GM18870 (cell line): ENCODE data around the gene SF1.

Experiments used
- ATAC-seq: cut with Tn5 transposase; IDR thresholded peaks from one replicate; pipeline ENCODE4 v1.9.1; 2021; ENCODE audit warnings: moderate library complexity; ENCODE audit not compliant: unreplicated experiment

Gene SF1

DNA sequence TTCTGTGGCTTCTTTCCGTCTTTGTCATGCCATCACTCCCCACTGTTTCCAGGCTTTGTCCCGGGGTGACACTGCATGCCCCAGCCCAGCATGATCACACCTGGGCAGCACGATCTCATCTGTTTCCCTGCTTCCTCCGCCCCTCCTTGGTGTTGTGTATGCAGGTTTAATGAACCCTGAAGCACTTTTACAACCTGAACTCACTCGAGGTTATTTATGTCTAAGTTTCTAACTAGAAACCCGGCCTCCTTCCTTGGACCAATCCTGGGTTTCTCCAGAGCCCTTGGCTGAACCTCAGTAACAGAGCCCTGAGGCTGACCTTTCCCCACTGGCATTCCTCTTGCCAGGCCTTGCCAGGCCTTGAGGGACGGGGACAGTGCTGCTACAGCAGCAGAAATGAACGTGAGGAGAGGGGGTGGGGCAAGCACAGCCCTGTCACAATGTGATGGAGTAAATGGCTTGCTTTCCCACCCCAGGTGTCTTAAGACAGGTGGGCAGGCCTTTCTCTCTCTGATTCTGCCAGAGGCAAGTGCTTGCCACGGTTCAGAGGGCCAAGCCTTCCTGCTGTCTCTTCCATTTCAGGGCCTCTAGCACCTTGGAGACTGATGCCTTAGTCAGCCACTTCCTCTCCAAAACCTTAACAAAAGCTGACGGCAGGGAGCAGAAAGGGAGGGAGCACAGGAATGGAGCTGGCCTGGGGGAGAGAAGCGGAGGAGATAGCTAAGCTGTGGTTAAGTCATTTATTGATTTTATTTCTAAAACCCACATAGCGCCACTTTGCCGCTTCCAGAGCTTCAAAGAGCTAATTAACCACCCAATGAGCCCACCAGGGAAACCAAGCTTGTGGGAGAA is 15.4 kb downstream of the SF1 start:
- no peak for ATAC-seq

DNA sequence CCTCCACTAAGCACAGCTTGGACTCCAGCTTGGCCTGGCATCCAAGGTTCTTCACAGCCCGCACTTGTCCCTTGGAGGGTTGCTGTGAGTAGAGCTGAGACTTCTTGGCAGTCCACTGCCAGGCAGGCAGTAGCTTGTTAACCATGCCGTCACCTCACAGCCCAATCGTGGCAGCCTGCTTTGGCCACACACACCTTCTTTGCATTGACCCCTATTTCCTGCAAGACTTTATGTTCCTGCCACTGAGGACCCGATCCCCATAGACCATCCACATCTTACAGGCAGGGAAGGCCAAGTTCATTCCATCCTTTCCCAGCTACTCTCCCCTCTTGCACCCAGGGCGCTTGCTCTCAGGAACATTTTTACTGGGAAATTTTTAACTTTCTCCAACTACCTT is 16.1 kb downstream of the SF1 start:
- no peak for ATAC-seq

DNA sequence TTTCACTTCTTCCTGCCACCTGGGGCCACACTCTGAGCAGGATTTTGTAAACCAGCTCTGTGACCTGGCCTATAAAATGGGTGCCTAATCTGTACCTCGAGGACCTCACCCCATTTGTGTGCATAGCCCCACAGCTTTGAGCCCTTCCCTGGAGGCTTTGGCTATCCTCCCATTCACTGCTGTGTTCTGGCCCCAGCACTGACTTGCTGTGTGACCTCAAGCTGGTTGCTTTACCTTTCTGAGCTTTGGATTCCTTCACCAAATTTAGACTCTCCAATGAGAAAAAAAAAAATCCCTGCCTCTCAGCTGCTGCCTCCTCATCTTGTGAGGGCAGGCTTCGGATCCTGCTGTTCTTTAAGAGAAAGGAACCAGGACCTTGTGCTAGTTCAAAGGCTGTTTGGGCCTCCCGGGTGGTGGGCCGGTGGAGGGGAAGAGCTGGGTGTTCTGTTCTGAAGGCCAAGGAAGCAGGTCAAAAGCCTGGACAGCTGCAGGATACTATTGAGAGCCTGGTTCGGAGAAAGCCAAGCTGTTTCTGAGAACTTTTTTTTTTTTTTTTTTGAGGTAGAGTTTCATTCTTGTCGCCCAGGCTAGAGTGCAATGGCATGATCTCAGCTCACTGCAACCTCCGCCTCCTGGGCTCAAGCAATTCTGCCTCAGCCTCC is 17.5 kb downstream of the SF1 start:
- ATAC-seq: no peak

DNA sequence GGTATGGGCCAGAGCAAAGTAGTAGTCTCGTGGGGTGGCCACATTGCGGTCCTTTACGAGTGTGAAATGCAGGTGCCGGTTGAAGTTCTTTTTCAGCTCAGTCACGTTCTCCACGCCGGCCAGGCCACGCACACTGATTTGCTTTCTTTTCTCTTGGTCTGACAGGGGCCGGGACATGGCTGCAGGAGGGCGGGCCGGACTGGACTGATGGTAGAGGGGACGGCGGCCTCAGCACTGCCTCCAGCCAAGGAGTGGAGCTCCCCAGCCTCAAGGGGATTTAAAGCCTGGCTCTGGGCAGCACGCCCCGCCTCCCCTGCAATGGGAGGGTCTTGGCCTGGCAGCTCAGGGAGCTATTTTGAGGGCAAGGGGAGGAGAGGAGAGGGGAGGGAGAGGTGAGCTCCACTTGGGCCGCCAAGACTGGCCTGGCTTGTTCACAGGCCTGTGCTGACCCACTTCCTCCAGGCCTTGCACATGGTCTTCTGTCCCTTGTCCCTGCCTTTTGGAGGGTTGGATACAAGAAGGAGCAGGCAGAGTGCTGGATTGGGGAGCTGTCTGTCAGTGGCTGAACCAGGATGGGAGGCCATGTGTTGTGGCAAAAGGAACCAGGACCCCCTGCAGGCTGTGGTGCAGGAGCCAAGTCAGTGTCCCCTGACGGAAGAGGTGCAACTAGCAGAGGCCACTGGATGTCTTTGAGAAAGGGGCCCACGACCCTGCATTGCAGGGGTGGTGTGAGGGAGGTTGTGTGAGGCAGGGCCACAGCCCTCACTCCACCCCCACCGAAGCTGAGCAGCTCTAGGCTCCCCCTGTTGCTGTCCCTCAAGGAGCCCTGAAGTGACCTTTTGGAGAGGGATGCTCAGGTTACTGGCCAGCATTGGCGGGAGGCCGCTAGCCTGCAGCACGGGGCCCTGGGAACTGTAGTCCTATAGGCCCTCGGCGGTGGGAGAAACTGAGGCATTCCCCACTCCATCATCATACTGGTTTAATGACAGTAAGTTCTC is 18.3 kb downstream of the SF1 start, which contains the start of gene PYGM:
PYGM (minus strand) TSS at position 253 of the 998 bp plus-strand sequence; CDS start at position 177, 76 bp downstream.
- no peak for ATAC-seq

DNA sequence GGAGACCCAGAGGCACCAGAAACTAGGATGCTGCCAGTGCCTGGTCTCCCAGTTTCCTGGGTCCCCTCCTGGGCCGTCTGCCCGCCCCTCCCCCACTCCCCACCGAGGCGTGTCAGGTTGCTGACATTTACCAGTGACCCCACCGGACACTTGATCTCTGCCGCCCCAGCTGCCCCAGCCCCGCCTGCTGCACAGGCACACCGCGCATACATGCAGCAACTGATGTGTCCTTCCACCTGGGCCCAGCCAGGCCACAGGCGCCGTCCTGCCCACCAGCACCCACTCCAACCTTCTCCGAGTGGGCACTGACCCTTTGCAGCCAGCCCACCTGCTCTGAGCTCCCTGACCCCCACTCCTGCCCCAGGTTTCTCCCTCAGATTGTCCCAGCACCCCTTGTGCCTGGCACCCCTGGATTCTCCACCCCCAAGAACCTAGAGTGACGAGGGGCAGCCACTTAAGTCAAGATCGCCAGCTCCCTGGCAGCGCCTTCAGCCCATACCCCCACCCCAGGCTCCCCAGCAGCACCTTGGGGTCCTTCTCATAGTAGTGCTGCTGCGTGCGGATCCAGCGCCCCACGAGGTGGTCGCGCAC is 19.1 kb downstream of the SF1 start:
- ATAC-seq: no peak

DNA sequence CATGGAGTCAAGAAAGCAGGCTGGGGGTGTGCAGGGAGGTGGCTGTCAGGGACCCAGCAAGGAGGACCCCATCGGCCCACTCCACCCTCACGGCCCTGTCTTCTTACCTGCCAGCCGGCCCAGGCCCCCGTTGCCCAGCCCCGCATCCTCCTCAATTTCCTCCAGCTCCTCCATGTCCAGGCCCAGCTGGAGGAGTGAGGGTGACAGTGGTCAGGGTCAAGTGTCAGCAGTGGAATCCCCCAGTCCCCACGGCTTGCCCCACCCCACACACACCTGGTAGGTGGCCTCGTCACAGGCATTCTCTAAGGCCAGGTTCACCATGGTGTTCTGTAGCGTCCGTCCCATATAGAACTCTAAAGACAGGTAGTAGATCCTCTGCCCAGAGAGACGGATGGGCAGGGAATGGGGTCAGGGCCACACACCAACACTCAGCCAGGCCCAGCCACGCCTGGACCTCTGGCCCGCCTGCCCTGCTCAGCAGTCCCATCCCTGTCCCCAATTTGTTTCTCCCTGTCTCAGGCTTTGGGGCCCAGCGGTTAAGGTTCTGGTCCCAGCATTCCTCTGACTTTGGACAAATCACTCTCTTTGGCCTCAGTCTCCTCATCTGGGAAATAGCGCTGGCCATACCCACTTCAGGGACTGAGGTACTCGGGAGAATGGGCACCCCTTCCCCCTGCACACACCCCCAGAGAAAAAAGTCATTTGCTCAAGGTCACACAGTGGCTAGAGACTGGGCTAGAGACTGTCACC is 19.8 kb downstream of the SF1 start:
- ATAC-seq: no peak

DNA sequence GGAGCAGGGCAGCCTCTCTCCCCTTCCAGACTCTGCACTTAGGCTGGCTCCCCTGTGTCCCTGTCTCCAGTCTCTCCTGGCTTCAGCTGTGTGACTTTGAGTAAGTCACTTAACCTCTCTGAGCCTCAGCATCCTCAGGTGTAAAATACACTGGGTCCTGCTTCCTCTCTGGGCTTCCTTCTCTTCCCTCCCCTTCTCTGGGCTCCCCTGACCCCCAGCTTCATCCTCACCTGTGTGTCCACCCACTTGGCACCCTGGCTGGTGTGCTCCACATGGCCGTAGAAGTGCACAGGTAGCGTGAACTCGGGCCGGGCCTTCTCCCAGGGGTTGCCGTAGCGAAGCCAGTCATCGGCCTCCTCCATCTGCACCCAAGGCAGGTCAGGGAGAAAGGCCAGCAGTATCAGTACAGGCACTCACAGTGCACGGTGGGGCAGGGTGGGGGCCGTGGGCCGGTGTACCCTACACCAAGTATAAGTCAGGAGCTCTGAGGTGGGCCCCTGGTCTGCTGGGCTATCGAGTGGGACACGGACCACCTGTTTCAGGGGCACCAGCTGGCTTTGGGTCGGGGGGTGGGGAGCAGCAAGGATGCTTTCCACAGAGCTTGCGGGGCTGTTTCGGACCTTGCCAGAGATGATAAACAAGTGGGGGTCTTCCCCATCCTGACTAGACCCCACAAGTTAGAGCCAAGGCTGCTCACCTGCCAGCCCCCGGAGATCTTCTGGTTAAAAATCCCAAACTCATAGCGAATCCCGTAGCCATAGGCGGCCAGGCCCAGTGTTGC is 20.6 kb downstream of the SF1 start:
- no peak for ATAC-seq

DNA sequence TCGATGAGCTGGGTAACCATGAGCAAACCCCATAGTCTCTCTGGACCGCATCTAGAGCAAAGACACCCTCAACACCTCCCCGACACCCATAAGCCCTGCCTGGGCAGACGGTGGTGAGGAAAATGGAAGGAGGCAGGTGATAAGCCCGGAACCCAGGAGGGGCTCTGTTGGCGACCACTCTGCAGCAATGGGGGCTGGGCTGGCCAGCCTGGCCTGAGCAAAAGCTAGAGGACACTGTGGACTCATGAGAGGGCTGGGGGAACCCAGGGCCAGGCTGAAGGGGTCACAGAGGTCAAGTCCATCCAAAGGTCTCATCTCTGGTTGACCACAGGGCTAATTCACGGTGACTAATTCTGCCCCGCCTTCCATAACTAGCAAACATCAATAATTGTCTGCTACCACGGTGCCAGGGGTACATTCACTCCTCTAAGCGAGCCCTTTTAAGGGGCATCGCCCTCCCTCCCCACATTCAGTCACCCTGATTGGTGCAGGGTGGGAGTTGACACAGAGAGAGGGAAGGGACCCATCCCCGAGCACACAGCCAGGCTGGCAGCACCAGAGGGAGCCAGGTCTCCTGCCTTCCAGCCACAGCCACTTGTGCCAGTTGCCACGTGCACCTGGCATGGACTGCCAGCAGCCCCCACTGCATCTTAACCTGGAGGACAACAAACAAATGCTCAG is 22.5 kb downstream of the SF1 start:
- ATAC-seq: no peak

DNA sequence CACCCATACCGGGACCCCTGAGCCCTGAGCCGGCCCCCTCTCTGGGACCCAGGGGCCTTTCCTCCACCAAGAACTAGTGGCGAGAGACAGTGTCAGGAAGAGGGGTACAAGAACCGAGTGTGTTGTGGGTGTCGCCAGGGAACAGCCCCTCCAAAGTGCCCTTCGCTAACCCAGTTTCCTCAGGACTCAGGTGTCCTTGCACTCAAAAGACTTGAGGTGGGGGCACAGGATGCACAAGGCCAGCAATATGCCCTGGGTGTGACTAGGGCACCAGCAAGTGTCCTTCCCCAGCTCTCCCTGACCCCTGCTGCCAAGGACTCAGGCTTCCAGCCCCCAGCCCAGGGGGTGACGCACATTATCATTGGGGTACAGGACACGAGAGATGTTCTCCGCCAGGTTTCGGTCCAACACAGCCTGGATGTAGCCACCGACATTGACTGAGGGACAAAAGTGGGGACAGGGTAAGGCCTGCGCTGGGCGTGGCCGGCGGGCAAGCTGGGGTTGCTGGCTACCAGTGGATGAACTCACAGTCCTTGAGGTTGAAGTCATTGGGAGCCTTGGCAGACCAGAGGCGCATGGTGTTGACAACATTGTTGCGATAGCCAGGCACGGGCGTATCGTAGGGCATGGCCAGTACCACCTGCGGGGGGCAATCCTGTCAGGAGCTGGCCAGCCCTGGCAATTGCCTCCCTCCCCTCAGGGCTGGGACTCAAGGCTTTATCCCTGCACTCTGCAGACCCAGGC is 23.3 kb downstream of the SF1 start:
- no peak for ATAC-seq

DNA sequence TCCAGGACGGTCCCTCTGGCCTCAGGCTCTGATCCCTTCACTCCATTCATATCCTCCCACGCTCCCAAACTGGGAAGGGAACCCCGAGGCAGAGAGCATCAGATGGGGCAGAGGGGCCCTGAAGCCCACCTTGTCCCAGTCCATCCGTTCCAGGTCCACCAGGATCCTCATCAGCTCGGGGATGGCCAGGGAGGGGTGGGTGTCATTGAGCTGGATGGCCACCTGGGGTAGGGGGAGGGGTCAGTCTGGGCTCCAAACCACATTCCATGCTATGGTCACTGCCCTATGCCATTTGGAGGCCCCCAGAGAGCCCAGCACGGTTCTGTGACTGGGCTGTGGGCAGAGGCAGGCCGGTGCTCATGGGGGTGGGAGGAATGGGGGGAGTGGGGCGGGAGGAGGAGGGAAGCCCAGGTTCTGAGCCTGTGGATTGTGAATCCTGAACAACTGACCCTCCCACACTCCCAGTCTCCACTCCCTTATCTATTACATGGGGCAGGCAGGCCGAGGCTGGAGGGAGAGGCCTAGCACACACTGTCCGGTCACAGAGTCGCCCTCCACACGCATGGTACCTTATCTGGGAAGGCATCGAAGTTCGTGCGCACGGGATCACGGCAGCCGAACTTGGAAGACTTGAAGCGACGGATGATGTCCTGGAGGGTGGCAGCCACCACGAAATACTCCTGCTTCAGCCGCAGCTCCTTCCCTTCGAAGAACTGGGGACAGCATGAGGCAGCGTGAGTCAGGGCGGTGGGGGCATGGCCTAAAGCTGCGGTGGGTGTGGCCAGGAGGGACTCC is 24.0 kb downstream of the SF1 start:
- ATAC-seq: no peak

DNA sequence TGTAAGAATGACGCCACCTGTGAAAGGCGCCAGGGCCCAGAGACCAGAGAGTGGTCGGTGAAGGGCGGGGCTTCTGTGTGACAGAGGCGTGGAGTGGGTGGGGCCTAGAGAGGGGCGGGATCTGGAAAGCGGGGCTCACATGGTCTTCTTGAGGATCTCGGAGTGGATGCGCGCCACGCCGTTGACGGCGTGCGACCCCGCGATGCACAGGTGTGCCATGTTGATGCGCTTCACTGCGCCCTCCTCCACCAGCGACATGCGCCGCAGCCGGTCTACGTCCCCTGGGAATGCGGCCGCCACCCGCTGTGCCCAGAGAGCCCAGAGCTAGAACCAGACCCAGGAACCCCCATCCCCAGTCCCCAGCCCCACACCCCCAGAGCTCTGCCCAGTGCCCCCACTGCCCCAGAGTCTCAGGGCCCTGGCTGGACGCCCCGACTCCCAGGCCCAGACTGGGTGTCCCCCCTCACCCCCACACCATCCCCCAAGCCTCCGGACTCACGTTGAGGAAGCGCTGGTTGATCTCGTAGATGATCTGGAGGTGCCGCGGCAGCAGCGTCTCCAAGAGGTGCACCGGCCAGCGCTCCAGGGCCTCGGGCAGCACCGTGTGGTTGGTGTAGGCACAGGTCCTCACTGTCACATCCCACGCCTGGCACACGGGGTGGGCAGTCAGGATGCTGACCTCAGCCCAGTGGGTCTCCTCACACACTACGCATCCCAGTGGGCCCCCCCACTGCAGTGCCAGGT is 24.8 kb downstream of the SF1 start:
- no peak for ATAC-seq

DNA sequence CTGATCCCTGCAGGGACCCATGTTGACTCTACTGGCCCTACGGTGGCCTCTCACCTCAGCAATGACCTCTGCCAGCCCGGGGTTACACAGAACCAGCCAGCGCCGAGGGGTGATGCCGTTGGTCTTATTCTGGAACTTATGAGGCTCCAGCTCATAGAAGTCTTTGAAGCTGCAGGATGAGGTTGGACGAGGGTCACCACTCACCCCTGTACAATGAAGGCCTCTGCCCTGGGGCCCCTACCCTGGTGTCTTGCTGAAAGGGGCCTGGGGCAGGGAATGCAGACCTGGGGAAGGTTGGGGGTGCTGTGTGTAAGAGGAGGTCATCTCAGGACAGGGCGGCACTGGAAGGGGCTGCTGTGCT is 25.3 kb downstream of the SF1 start:
- ATAC-seq: no peak

DNA sequence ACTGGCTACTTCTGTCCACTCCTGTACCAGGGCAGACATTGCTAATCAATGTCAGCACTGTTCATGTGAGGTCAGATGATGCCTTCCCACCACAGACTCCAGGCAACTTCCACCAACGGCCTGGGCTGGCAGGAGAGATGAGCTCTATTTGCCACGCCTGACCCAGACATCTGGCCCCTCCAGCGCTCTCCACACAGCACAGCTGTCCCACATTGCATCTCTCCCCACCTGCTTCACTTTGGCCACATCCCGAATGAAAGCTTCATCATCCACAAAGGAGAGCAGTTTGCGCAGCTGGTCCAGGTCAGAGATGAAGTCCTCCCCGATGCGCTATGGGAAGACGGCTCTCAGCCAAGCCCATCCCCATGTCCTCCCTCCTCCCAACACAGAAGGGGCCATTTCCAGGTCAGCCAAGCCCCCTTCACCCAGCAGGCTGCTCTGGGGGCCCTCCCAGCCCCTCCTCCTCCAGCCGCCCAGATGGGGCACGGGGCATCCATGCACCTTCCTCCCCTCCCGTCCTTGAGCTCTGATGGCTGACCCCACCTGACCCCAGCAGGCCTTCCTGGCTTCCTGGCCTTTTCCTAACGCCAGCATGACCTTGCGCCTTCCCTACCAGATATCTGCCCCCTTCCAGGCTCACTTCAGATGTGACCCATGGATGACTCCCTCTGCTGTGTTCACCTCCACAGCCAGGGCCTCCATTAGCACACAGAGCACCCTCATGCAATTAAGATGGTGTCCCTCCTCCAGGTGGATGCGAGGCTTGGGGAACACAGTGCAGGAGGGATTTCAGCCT is 26.0 kb downstream of the SF1 start:
- no peak for ATAC-seq

DNA sequence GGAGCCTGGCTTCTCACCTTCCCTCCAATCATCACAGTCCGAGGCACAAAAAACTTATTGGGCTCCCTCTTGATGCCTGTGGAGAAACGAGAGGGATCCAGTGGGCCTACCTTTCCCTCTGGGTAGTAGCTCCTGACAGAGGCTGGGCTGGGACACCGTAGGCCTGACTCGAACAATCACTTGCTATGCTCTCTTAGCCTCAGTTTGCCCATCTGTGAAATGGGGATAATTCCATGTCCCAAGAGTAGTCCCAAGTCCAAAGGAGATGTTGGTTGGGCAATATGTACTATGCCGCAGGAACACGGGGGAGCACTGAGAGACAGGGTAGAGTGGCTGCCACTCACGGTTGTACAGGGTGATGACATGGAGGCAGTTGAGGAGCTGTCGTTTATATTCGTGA is 26.8 kb downstream of the SF1 start:
- ATAC-seq: no peak

DNA sequence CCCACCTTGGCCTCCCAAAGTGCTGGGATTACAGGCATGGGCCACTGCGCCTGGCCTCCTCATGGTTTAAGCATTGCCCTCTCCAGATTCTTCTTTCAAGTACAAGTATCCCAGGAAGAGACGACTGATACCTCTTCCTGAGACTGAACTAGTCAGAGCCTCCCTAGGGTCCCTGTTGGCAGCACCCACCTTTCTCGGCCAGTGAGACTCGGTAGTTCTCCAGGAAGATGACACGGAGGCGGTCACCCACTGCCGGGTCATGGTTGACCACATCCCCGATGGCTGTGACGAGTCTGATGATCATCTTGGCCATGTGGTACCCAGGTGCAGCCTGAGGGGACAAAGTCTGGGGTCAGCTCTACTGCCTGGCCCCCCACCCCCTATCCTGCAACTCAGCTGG is 27.2 kb downstream of the SF1 start:
- ATAC-seq: no peak
